T-helper 2 cell (primary cell): ENCODE results near the gene RAPGEF3.

Source experiments
- DNase-seq, 5 experiments: peaks; one replicate each; pipeline versions ENCODE4 v3.0.0 to v3.0.0-alpha.2; 2012 to 2022

RAPGEF3 gene

DNA sequence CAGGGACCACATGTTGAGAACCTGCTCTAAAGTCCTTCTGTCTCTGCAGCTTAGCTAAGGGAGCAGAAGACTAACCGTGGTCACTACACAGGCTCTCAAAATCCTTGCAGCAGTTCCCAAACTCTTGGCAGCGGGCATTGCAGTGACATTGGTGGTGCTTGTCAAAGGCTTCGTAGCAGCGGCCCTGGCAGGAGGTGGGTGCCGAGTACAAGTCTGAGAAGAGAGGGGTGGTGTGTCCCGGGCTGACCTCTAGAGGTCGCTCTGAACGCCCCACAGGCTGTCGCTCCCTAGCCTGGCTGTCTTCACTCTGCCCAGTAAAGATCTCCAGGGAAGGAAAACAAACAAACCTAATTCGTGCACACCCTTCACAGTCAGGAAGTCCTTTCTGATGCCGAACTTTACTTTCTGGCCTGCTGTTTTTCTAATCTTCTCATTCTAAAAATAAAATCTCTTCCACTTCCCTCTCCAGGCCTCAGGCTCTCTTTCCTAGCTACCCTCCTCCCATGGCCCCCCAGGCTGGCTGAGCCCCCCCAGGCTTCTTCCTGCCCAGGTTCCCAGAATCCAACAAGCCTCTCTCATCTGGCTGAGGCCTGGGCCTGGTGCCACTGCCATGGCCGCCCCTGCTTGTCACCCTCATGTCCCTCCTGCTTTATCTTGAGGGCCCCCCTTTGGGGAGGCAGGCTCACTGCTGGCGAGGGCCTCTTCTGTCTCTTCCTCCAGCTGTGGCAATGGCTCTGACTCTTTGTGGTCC is 41.1 kb downstream of the RAPGEF3 start:
- peak in 3 of 5 experiments; percentile 13 to 67 (median 35) for DNase-seq

DNA sequence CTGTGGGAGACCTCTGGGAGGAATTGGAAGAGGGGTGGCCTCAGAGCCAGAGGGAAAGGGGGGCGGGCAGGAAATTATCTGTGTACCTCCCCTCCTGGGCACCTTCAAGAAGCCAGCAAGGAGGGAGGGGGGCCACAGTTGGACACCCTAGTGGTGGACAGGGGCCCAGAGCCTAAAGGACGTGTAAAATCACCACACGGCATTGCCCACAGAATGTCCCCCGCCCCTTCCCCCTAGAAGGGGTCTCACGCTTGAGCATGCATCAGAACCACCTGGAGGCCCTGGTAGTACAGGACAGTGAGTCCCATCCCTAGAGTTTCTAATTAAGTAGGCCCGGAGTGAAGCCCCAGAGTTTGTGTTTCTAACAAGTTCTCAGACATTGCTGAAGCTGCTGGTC is 41.6 kb downstream of the RAPGEF3 start:
- DNase-seq = no peak

DNA sequence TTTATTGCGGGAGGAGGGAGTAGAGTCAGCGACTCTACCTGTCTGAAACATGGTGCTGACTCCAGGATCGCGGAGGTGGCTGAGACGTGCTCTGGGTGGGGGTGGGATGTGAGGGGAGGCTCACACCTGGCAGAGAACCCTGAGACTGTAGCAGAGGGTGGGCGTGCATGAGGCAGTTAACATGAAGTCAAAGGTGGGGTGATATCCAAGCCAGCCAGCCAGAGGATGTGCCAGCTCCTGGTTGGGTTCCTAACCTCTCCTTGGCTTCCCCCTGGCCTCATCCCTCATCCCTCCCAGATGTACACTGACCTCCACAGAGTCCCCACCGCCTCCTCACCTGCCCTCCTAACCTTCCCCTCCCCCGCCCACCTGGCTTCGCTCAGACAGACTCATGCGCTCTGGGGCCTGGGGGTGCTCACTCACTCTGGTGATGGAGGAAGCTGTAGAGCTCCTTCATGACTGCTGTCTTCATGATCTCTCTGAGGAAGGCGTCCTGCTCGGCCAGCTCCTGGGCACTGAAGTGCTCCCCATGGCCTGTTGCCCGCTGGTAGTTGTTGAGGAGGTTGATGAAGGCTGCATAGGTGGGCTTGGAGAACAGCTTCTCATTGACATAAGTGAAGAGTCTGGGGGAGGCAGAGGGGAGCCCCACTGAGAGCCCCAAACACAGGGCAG is 42.7 kb downstream of the RAPGEF3 start:
- DNase-seq = no peak

GRCh38 chr12:47715393-47715876 is 43.2 kb downstream of the RAPGEF3 start:
- peak; percentile 44 to 83 (median 66) for DNase-seq

DNA sequence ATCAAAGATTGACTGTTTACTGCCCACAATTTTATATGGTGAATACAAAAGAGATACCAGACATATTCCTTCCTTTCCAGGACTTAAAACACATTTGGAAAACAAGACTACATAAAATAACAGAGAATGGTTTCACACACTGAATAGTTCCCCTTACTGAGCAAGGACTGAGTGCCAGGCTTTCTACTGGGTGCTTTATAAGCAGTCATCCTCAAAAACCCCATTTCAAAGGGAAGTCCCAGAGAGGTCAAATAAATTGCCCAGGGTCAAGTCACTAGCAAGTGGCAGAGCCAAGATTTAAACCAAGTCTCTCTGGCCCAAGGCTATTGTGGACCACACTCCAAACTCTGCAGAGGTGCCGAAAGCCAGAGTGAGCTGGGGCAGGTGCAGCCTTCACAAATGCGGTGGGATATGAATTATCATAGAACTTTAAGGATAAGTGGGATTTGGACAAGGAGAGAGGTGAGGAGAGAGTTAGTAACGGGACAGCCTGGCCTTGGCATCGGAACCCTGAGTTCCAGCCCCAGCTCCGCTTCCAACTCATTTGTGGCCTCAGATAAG is 43.8 kb downstream of the RAPGEF3 start:
- DNase-seq = no peak

GRCh38 chr12:47712171-47712570 is 46.5 kb downstream of the RAPGEF3 start:
- no peak for DNase-seq

DNA sequence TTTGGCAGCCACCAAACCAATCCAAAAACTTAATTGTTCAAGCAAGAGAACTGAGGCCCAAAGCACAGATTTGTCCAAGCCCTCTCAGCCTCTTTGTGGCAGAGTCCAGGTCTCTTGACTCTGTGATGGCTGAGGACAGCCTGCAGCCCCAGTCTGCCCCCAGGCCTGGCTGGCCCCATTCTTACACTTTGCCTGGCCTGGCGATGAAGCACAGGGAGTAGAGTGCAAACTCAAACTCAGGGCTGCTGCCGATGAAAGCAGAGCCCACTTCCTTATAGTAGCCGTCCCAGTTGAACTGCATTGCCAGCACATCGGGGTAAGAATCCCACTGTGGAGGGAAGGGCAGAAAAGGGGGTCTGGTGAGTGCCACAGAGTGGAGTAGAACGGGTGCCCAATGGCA is 47.2 kb downstream of the RAPGEF3 start:
- no peak for DNase-seq

GRCh38 chr12:47710278-47710677 is 48.4 kb downstream of the RAPGEF3 start:
- no peak for DNase-seq

DNA sequence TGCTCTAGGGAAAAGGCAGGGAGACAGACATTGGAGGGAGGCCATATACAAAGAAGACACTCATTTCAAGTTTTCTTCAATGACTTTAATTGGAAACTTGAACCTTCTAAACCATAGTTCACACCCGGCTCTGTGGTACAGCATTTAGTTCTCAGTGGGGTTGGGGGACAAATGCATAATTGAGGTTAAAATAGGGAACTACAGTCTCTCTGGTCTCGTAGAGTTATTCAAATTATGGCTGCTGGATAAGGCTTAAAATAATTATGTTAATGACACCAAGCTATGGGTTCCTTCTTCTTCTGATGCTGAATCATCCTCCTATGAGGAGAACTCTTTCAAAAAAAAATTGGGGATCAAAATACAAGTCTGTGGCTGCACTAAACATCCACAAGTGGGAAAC is 49.0 kb downstream of the RAPGEF3 start:
- no peak for DNase-seq

- DNase-seq = peak in 1 of 5 experiments; percentile 68
Observed at GRCh38 chr12:47709237-47709636, 49.4 kb downstream of the RAPGEF3 start.

GRCh38 chr12:47707905-47708543 is 50.7 kb downstream of the RAPGEF3 start:
- DNase-seq = peak in 1 of 5 experiments; percentile 35

DNA sequence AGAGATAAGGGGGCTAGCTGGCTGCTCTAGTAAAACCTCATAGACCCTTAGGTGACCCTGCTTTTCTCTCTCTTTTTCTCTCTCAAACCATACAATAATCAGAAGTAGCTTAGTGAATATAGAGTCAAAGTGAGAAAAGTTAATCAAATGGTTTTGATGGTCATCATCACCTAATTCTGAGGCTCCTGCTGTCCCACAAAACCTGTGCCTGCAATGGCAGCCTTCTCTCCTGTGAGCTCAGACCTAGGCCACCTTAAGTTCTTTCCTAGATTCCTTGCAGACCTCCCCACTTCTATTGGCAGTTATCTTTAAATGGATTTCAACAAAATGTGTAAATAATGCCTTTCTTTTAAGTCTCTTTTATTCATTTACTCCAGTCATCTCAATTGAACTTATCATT is 51.3 kb downstream of the RAPGEF3 start:
- no peak for DNase-seq

- DNase-seq = peak; percentile 88 to 97 (median 94)
Observed at GRCh38 chr12:47705566-47706425, 52.9 kb downstream of the RAPGEF3 start, which contains the start of gene RPAP3. Gene RPAP3 (minus strand): TSS chr12:47706030. CDS start chr12:47702840, 3,190 bp downstream.

DNA sequence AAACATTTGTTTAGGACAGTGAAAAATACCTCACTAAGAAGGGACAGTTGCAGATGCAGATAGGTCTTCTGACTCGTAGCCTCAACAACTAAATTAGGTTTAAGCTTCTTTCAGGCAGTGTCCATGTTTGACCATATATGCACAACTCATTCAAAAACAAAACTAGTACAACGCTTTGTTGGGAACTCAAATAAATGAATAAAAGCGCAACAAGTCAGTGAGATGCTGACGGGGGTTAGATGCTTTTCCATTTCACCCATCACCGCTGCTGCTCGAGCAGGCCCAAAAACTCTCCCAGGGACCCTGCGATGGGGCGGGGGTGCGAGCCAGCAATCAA is 53.5 kb downstream of the RAPGEF3 start:
- no peak for DNase-seq

DNA sequence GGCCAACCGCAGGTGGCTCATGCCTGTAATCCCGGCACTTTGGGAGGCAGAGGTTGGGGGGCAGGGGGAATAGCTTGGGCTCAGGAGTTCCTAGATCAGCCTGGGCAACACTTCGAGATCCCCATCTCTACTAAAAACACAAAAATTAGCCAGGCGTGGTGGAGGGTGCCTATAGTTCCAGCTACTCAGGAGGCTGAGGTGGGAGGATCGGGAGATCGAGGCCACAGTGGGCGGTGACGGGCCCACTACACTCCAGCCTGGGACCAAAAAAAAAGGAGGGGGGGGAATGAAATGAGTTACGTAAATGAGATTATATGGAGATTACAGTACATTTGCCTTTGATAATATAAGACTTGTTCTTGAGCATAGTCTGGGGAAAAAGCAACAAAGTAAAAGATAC is 54.0 kb downstream of the RAPGEF3 start:
- no peak for DNase-seq

- no peak for DNase-seq
Observed at GRCh38 chr12:47700263-47700662, 58.4 kb downstream of the RAPGEF3 start.

DNA sequence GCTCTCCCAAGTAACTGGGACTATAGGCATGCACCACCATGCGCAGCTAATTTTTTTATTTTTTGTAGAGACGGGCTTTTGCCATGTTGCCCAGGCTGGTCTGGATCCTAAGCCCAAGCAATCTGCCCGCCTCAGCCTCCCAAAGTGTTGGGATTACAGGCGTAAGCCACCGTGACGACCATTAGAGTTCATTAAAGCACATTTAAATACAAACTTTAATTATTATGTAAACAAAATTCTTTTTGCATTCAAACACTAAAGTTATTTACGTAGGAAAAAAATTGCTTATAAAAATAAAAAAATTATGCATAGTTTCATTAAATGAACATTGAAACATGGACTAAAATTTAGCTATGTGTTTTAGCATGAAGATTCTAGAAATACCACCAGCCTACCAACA is 60.0 kb downstream of the RAPGEF3 start:
- DNase-seq = no peak

DNA sequence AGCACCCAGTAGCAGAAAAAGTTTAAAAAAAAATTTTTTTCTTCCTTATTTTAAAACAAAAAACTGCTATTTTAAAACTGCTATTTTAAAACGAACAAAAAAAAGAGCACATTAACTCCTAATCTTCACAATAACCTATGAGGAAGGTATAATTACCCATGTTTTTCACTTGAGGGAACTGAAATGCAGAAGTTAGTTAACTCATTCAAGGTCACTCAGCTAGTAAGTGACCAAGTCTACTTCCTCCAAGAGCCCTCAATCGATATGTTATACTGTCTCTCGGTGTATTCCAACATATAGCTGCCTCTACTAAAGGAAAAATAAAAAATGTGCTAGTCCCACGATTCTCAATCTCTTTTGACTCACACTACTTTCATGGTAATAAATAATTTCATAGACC is 60.6 kb downstream of the RAPGEF3 start:
- DNase-seq = no peak

DNA sequence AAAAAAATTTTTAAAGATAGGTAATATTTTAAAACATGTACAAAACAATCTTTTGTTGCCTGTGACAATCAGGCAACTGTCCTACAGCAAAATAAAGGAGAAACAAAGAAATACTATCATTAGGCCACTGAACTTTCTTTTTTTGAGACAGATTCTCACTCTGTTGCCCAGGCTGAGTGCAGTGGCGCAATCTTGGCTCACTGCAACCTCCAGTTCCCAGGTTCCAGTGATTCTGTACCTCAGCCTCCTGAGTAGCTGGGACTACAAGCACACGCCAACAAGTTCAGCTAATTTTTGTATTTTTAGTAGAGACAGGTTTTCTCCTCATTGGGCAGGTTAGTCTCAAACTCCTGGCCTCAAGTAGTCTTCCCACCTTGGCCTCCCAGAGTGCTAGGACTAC is 69.5 kb downstream of the RAPGEF3 start:
- DNase-seq = no peak

- no peak for DNase-seq
Observed at GRCh38 chr12:47687636-47688035, 71.0 kb downstream of the RAPGEF3 start.

- peak in 1 of 5 experiments; percentile 49 for DNase-seq
Observed at GRCh38 chr12:47686645-47687240, 71.9 kb downstream of the RAPGEF3 start.
